ENCODE data around the gene LRRC71.

GRCh38 chr1:156936721-156937220, 16.3 kb downstream of the LRRC71 start:
- no peak for TF ChIP-seq CTCF (tag by site-specific recombination; IDR thresholded peaks at IDR 0.05)
- no peak for TF ChIP-seq ZNF19 (tag by site-specific recombination; IDR thresholded peaks at IDR 0.05; ENCODE audit: low read depth)
- TF ChIP-seq ZBTB26 (tag by site-specific recombination; optimal IDR thresholded peaks at IDR 0.05): no peak
- TF ChIP-seq PBX3 (CRISPR knock-in tag; IDR thresholded peaks at IDR 0.05): no peak
- TF ChIP-seq ZNF791 (tag by site-specific recombination; IDR thresholded peaks at IDR 0.05): no peak
- no peak for TF ChIP-seq ZNF184 (tag by site-specific recombination; IDR thresholded peaks at IDR 0.05)
- no peak for TF ChIP-seq ZNF548 (tag by site-specific recombination; IDR thresholded peaks at IDR 0.05)
- no peak for TF ChIP-seq ZNF10 (tag by site-specific recombination; IDR thresholded peaks at IDR 0.05)
- no peak for TF ChIP-seq ZNF133 (tag by site-specific recombination; IDR thresholded peaks at IDR 0.05)
- TF ChIP-seq HOXA7 (CRISPR knock-in tag; IDR thresholded peaks at IDR 0.05; ENCODE audit: borderline replicate concordance): no peak
- TF ChIP-seq ZNF423 (tag by site-specific recombination; IDR thresholded peaks at IDR 0.05): no peak
